HG03103 (cell line): ENCODE data around the gene PRRX2.

Experiments
- ATAC-seq: cut with Tn5 transposase; IDR thresholded peaks from one replicate; pipeline ENCODE4 v1.9.1; 2021; ENCODE audit warnings: low read depth; ENCODE audit not compliant: unreplicated experiment

Gene PRRX2

GRCh38 chr9:129674229-129674628 is 8.8 kb downstream of the PRRX2 start:
- no peak for ATAC-seq

GRCh38 chr9:129675620-129676019 is 10.2 kb downstream of the PRRX2 start:
- ATAC-seq, result no peak

- ATAC-seq, result no peak
Observed at GRCh38 chr9:129676287-129676686, 10.8 kb downstream of the PRRX2 start.

GRCh38 chr9:129676975-129677374 is 11.5 kb downstream of the PRRX2 start:
- ATAC-seq, result no peak

GRCh38 chr9:129677456-129677855 is 12.0 kb downstream of the PRRX2 start:
- no peak for ATAC-seq

GRCh38 chr9:129678844-129679243 is 13.4 kb downstream of the PRRX2 start:
- ATAC-seq, result no peak

- ATAC-seq, result no peak
Observed at GRCh38 chr9:129679537-129679936, 14.1 kb downstream of the PRRX2 start.

- no peak for ATAC-seq
Observed at GRCh38 chr9:129681924-129682323, 16.5 kb downstream of the PRRX2 start.

- ATAC-seq, result no peak
Observed at GRCh38 chr9:129682381-129682780, 16.9 kb downstream of the PRRX2 start.

- ATAC-seq, result no peak
Observed at GRCh38 chr9:129685220-129685932, 19.9 kb downstream of the PRRX2 start.

- no peak for ATAC-seq
Observed at GRCh38 chr9:129685933-129686259, 20.4 kb downstream of the PRRX2 start.

- ATAC-seq, result no peak
Observed at GRCh38 chr9:129686736-129687135, 21.3 kb downstream of the PRRX2 start.

- no peak for ATAC-seq
Observed at GRCh38 chr9:129687391-129687790, 21.9 kb downstream of the PRRX2 start.

- ATAC-seq, result no peak
Observed at GRCh38 chr9:129688285-129689043, 23.0 kb downstream of the PRRX2 start.

- ATAC-seq, result no peak
Observed at GRCh38 chr9:129692534-129692933, 27.1 kb downstream of the PRRX2 start.

- no peak for ATAC-seq
Observed at GRCh38 chr9:129693741-129694140, 28.3 kb downstream of the PRRX2 start.

- no peak for ATAC-seq
Observed at GRCh38 chr9:129694243-129694646, 28.8 kb downstream of the PRRX2 start.

GRCh38 chr9:129695870-129696269 is 30.4 kb downstream of the PRRX2 start:
- no peak for ATAC-seq

- no peak for ATAC-seq
Observed at GRCh38 chr9:129696944-129697655, 31.7 kb downstream of the PRRX2 start.

- ATAC-seq, result no peak
Observed at GRCh38 chr9:129697656-129698253, 32.3 kb downstream of the PRRX2 start.

GRCh38 chr9:129698254-129698757 is 32.9 kb downstream of the PRRX2 start:
- no peak for ATAC-seq
